HG03135 (cell line): ENCODE results near the gene PRKAR1A.

ENCODE experiments used
- ATAC-seq: cut with Tn5 transposase; IDR thresholded peaks from one replicate; pipeline ENCODE4 v1.9.1; 2021; ENCODE audit warnings: mild to moderate bottlenecking, moderate library complexity; ENCODE audit not compliant: unreplicated experiment

PRKAR1A gene

GRCh38 chr17:68596411-68596945, 84.2 kb downstream of the PRKAR1A start:
- ATAC-seq = no peak

DNA sequence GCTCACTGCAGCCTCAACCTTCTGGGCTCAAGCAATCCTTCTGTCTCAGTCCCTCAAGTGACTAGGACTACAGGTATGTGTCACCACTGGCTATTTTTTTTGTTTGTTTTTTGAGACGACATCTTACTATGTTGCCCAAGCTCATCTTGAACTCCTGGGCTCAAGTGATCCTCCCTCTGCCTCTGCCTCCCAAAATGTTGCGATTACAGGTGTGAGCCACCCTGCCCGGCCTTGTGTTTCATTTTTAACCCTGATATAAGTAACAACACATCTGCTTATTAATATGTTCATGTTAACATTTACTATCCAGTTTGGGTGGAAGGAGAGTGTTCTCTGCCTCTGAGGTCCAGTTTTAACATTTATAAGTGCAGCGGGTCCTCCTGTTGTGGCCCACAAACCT, 85.8 kb downstream of the PRKAR1A start:
- ATAC-seq = no peak

- no peak for ATAC-seq
Measured at GRCh38 chr17:68598545-68598961, 86.3 kb downstream of the PRKAR1A start.

GRCh38 chr17:68599091-68599490, 86.9 kb downstream of the PRKAR1A start:
- no peak for ATAC-seq

GRCh38 chr17:68599552-68600066, 87.4 kb downstream of the PRKAR1A start:
- ATAC-seq = no peak

- ATAC-seq = no peak
Measured at GRCh38 chr17:68600067-68600930, 88.1 kb downstream of the PRKAR1A start.
